PC-9 (cell line): Measurements from ENCODE around the gene AKAP3. TPM values are rescaled to one million over a fixed set of nuclear protein-coding genes. Genes with fewer than 3 reads are reported as not detected.

ENCODE experiments used
- BruUV-seq: library from RNA; stranded (reverse); fragments of 400-500 nt; replicated peaks from 2 replicates; lab custom pipeline; 2021; lab: Mats Ljungman, UMichigan
- CTCF ChIA-PET: fragments of 300-600 bp; sonication (Branson Sonifier 250); formaldehyde crosslinking; loops from one replicate; lab custom pipeline; 2022; ENCODE audit warnings: antibody characterized with exemption; lab: Charles Lee
- POLR2A ChIA-PET: fragments of 300-600 bp; sonication (Branson Sonifier 250); formaldehyde crosslinking; loops from one replicate; lab custom pipeline; 2022; ENCODE audit warnings: antibody characterized with exemption; ENCODE audit not compliant: unreplicated experiment; lab: Charles Lee
- DNase-seq, 2 experiments: peaks; one replicate each; pipeline versions ENCODE4 v3.0.0 to v3.0.0-alpha.2; 2015 to 2022; ENCODE audit warnings: mixed read lengths in 1 of 2
- H2AFZ ChIP-seq: fragments of 200-600 bp; sonication (generic); 2 replicates; pipeline ENCODE4 v1.8.1; 2017; ENCODE audit warnings: antibody characterized with exemption
- H3F3A ChIP-seq: fragments of 200-600 bp; sonication (generic); 2 replicates; pipeline ENCODE4 v1.8.1; 2017; ENCODE audit warnings: antibody characterized with exemption, mild to moderate bottlenecking, low read depth; ENCODE audit not compliant: insufficient read depth
- H3K27ac ChIP-seq: fragments of 200-600 bp; sonication (generic); 2 replicates; pipeline ENCODE4 v1.6.1; 2016; ENCODE audit warnings: mixed run types
- H3K27me3 ChIP-seq: fragments of 200-600 bp; sonication (generic); 2 replicates; pipeline ENCODE4 v1.6.1; 2016; ENCODE audit warnings: low read depth, mixed run types; ENCODE audit not compliant: insufficient read depth
- H3K36me3 ChIP-seq: fragments of 200-600 bp; sonication (generic); 2 replicates; pipeline ENCODE4 v1.6.1; 2016; ENCODE audit warnings: low read depth, mixed run types
- H3K4me1 ChIP-seq: fragments of 200-600 bp; sonication (generic); replicated peaks from 2 replicates; pipeline ENCODE4 v1.6.1; 2016; ENCODE audit warnings: mixed run types; ENCODE audit not compliant: insufficient read depth
- H3K4me2 ChIP-seq: fragments of 200-600 bp; sonication (generic); 2 replicates; pipeline ENCODE4 v1.6.1; 2017; ENCODE audit warnings: mixed run types
- H3K4me3 ChIP-seq: fragments of 200-600 bp; sonication (generic); 2 replicates; pipeline ENCODE4 v1.6.1; 2016; ENCODE audit warnings: mixed run types
- H3K79me2 ChIP-seq: fragments of 200-600 bp; sonication (generic); 2 replicates; pipeline ENCODE4 v1.6.1; 2017; ENCODE audit warnings: low read depth, mixed run types
- H3K9me2 ChIP-seq: fragments of 200-600 bp; sonication (generic); 2 replicates; pipeline ENCODE4 v1.8.1; 2017; ENCODE audit warnings: mild to moderate bottlenecking; ENCODE audit not compliant: insufficient read depth
- H3K9me3 ChIP-seq: fragments of 200-600 bp; sonication (generic); 2 replicates; pipeline ENCODE4 v1.8.1; 2016; ENCODE audit warnings: low read depth; ENCODE audit not compliant: insufficient read depth
- H4K20me1 ChIP-seq: fragments of 200-600 bp; sonication (generic); 2 replicates; pipeline ENCODE4 v1.8.1; 2017; ENCODE audit not compliant: insufficient read depth
- EZH2 ChIP-seq: fragments of 200-600 bp; sonication (generic); IDR thresholded peaks from 2 replicates; pipeline ENCODE4 v1.8.0; 2017; ENCODE audit warnings: antibody characterized with exemption, low read depth
- intact Hi-C: fragments of 100-400 bp; cut with micrococcal nuclease; formaldehyde crosslinking; loops from one replicate; pipeline ENCODE4 v1.10.0; 2022; ENCODE audit not compliant: unreplicated experiment
- total RNA-seq: library from RNA; stranded (reverse); gene quantifications from 2 replicates; pipeline ENCODE4 v1.2.3, GENCODE V29; 2021
- TF ChIP-seq, protein P1 (sequence below): fragments of 200-600 bp; sonication (generic); conservative IDR thresholded peaks from 2 replicates; pipeline ENCODE4 v1.6.1; 2017; ENCODE audit warnings: mixed run types, antibody characterized with exemption, mild to moderate bottlenecking, moderate library complexity

AKAP3 gene
- total RNA-seq, 1 experiment from 2014 or later: 2.1 TPM

DNA sequence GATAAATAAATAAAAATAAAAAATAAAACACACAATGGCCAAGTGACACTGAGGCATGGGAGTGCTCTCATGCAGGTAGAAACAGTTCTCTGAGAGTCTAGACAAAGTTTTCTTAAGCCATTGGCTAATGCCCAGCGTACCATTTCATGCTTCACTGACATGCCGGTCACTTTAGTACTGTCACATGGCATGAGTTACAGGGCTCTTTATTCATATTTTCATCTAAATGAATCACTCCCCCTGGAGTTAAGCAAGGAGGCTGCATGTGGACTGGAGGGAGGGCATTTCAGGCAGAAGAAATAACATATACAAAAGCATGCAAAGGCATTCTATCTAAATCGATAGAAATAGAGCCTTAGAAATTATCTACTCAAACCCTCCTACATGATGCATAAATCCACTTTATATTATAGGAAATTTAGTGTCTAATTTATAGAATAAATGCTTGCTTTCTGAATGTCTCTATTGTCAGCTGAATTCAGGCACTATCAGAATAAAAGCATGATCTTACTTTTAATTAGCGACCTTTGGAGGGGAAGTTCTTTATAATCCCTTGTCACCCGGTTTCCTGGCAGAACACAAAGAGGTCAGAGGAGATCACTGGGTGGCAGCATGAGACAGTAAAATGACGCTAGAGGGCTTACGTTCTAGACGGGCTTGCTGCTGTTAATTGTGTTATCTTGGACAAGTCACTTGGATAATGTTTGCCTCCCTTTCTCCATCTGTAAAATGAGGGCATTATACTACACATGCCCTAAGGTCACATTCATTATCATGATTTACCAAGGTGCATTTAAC is 69.3 kb downstream of the AKAP3 start:
- ChIA-PET CTCF (no interaction called here), POLR2A (no interaction called here)
- Histone ChIP-seq H2AFZ (no peak overlapping the region), H3K27ac (no peak overlapping the region), H3K79me2 (no peaks in the 10 kb centered on the region), H3K4me3 (no peak overlapping the region), H3K9me2 (no peaks in the 10 kb centered on the region), H3K4me1 (no peaks in the 10 kb centered on the region), H3F3A (no peaks in the 10 kb centered on the region), H4K20me1 (no peaks in the 10 kb centered on the region), H3K4me2 (no peak overlapping the region), H3K36me3 (no peaks in the 10 kb centered on the region), H3K27me3 (peaks cover 88% of the 10 kb centered on the region), H3K9me3 (no peaks in the 10 kb centered on the region)
- DNase-seq: no peak
- no peak for TF ChIP-seq EZH2
- TF ChIP-seq, protein P1, sequence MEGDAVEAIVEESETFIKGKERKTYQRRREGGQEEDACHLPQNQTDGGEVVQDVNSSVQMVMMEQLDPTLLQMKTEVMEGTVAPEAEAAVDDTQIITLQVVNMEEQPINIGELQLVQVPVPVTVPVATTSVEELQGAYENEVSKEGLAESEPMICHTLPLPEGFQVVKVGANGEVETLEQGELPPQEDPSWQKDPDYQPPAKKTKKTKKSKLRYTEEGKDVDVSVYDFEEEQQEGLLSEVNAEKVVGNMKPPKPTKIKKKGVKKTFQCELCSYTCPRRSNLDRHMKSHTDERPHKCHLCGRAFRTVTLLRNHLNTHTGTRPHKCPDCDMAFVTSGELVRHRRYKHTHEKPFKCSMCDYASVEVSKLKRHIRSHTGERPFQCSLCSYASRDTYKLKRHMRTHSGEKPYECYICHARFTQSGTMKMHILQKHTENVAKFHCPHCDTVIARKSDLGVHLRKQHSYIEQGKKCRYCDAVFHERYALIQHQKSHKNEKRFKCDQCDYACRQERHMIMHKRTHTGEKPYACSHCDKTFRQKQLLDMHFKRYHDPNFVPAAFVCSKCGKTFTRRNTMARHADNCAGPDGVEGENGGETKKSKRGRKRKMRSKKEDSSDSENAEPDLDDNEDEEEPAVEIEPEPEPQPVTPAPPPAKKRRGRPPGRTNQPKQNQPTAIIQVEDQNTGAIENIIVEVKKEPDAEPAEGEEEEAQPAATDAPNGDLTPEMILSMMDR: peak; percentile 27; the same call in 1 of the 2 replicates
- intact Hi-C loops: no loop called here
- BruUV-seq: no TSS peak

DNA sequence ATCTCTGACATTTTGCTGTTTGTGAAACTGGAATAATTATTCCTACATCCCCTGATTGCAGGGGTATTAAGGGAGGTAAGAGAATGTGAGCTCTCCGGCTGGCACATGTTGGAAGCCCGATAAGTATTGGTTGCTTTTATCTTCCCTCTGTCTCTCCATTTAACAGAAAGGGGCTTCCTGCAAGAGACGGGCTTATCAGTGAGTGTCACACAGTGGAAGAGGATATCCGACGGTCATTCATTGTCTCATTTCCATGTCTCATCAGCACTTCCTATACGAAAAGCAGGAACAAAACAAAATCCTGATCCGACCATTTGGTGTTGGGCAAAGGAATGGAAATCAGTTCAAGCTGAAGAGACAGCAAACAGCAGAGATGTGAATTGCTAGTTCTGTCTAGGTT is 76.2 kb downstream of the AKAP3 start:
- Histone ChIP-seq H3K9me3 (no peaks in the 10 kb centered on the region), H3F3A (no peaks in the 10 kb centered on the region), H3K27me3 (peaks cover 29% of the 10 kb centered on the region), H3K4me1 (no peaks in the 10 kb centered on the region), H4K20me1 (no peaks in the 10 kb centered on the region), H3K9me2 (no peaks in the 10 kb centered on the region), H3K79me2 (no peaks in the 10 kb centered on the region), H2AFZ (no peak overlapping the region), H3K36me3 (no peaks in the 10 kb centered on the region), H3K27ac (no peak overlapping the region), H3K4me2 (no peak overlapping the region), H3K4me3 (no peak overlapping the region)
- TF ChIP-seq, protein P1: no peak
- no peak for TF ChIP-seq EZH2
- POLR2A ChIA-PET: no interaction called here
- CTCF ChIA-PET: no interaction called here
- DNase-seq: no peak
- intact Hi-C loops: no loop called here
- BruUV-seq: no TSS peak

DNA sequence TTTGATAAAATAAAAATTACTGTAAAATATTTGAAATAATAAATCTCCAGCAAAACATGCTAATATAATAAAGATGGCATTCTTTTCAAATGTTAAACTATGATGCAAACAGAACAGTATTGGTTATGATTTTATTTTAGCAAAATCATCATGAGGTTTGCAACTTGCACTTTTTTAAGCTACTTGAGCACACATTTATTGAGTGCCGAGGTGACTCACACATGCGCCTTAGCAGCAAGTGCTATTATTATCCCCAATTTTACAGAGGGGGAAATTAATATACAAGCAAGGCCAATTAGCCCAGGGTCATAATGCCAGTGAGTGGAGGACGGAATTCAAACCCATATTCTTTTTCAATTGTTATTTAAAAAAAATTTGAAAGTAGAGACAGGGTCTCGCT is 79.6 kb downstream of the AKAP3 start:
- Histone ChIP-seq H3K27me3 (no peaks in the 10 kb centered on the region), H3K9me2 (no peaks in the 10 kb centered on the region), H3K27ac (no peak overlapping the region), H4K20me1 (no peaks in the 10 kb centered on the region), H3K4me1 (no peaks in the 10 kb centered on the region), H3K9me3 (no peaks in the 10 kb centered on the region), H3K4me2 (no peak overlapping the region), H3K79me2 (no peaks in the 10 kb centered on the region), H3K36me3 (no peaks in the 10 kb centered on the region), H2AFZ (no peak overlapping the region), H3F3A (no peaks in the 10 kb centered on the region), H3K4me3 (no peak overlapping the region)
- TF ChIP-seq EZH2: no peak
- TF ChIP-seq, protein P1: no peak
- intact Hi-C loops: no loop called here
- ChIA-PET CTCF (no interaction called here), POLR2A (no interaction called here)
- no TSS peak for BruUV-seq
- DNase-seq: no peak
